HepG2 (cell line): Measurements from ENCODE around the gene TMEM141. TPM values are rescaled to one million over a fixed set of nuclear protein-coding genes. Genes with fewer than 3 reads are reported as not detected.

Source experiments
- ARNT2 ChIP-seq: sonication (generic); formaldehyde crosslinking; IDR thresholded peaks from 2 replicates; pipeline ENCODE4 v1.8.0; 2022; ENCODE audit warnings: mild to moderate bottlenecking, low read depth, missing genetic modification reagents, moderate library complexity
- DMAP1 ChIP-seq: IDR thresholded peaks from 2 replicates; pipeline ENCODE4 v1.6.1; 2016
- DR1 ChIP-seq: sonication (generic); formaldehyde crosslinking; IDR thresholded peaks from 2 replicates; pipeline ENCODE4 v1.8.0; 2021; ENCODE audit warnings: mild to moderate bottlenecking, missing genetic modification reagents, inconsistent platforms
- GATA4 ChIP-seq: sonication (generic); IDR thresholded peaks from 2 replicates; pipeline ENCODE4 v1.6.1; 2016; ENCODE audit warnings: antibody characterized with exemption, low read depth, borderline replicate concordance
- IRX3 ChIP-seq: sonication (generic); formaldehyde crosslinking; IDR thresholded peaks from 2 replicates; pipeline ENCODE4 v1.8.1; 2023; ENCODE audit warnings: mild to moderate bottlenecking, low read depth, missing genetic modification reagents, borderline replicate concordance
- MED1 ChIP-seq: sonication (generic); formaldehyde crosslinking; IDR thresholded peaks from 2 replicates; pipeline ENCODE4 v1.4.0; 2020; ENCODE audit warnings: missing genetic modification reagents
- RBM22 ChIP-seq: fragments of 200-400 bp; formaldehyde crosslinking; optimal IDR thresholded peaks from 2 replicates; pipeline ENCODE3; 2017; ENCODE audit warnings: mild to moderate bottlenecking, low read length, moderate library complexity
- TEAD3 ChIP-seq: optimal IDR thresholded peaks from 2 replicates; pipeline ENCODE3; 2016; ENCODE audit warnings: borderline replicate concordance
- ZBTB42 ChIP-seq: sonication (generic); formaldehyde crosslinking; IDR thresholded peaks from 2 replicates; pipeline ENCODE4 v1.5.0; 2020; ENCODE audit warnings: mild to moderate bottlenecking, missing genetic modification reagents
- ZNF460 ChIP-seq: sonication (generic); formaldehyde crosslinking; IDR thresholded peaks from 2 replicates; pipeline ENCODE4 v1.5.1; 2020; ENCODE audit warnings: missing genetic modification reagents, mild to moderate bottlenecking, borderline replicate concordance
- ZNF484 ChIP-seq: sonication (generic); formaldehyde crosslinking; IDR thresholded peaks from 2 replicates; pipeline ENCODE4 v1.5.1; 2020; ENCODE audit warnings: mild to moderate bottlenecking, low read depth, missing genetic modification reagents, borderline replicate concordance
- ZNF556 ChIP-seq: sonication (generic); formaldehyde crosslinking; IDR thresholded peaks from 2 replicates; pipeline ENCODE4 v1.4.0; 2020; ENCODE audit warnings: mild to moderate bottlenecking, missing genetic modification reagents, borderline replicate concordance
- ZNF777 ChIP-seq: sonication (generic); formaldehyde crosslinking; IDR thresholded peaks from 2 replicates; pipeline ENCODE4 v1.4.0; 2020; ENCODE audit warnings: missing genetic modification reagents
- ZNF839 ChIP-seq: sonication (generic); formaldehyde crosslinking; IDR thresholded peaks from 2 replicates; pipeline ENCODE4 v1.4.0; 2020; ENCODE audit warnings: missing genetic modification reagents, mild to moderate bottlenecking, borderline replicate concordance
- ZSCAN31 ChIP-seq: sonication (generic); formaldehyde crosslinking; IDR thresholded peaks from 2 replicates; pipeline ENCODE4 v1.5.0; 2020; ENCODE audit warnings: low read depth, mild to moderate bottlenecking, missing genetic modification reagents
- polyA plus RNA-seq, 8 experiments: library from polyadenylated mRNA; depleted of rRNA in 3 of 8; stranded (reverse) in 7 of 8; unstranded in 1 of 8; fragments of >200 nt; fragmentation: Illumina TruSeq in 4 of 8; extraction: Trizol in 4 of 8; gene quantifications; 2 replicates each; pipeline versions ENCODE4 v1.2.1 to v1.2.3, GENCODE V29; 2011 to 2016; ENCODE audit warnings: low read depth in 4 of 8, missing spikeins in 1 of 8, mixed read lengths in 1 of 8; ENCODE audit not compliant: insufficient read depth in 1 of 8
- total RNA-seq, 5 experiments: library from RNA; depleted of rRNA; stranded (reverse); fragments of >200 nt; fragmentation: Illumina TruSeq; extraction: Trizol; gene quantifications; 2 replicates each; pipeline ENCODE4 v1.2.3, GENCODE V29; 2016; ENCODE audit warnings: low read depth in 1 of 5
- TF ChIP-seq, protein P1 (sequence below): sonication (generic); formaldehyde crosslinking; IDR thresholded peaks from 2 replicates; pipeline ENCODE4 v1.5.1; 2020; ENCODE audit warnings: mild to moderate bottlenecking, missing genetic modification reagents, borderline replicate concordance
- TF ChIP-seq, protein P2 (sequence below): sonication (generic); formaldehyde crosslinking; IDR thresholded peaks from 2 replicates; pipeline ENCODE4 v1.5.1; 2020; ENCODE audit warnings: missing genetic modification reagents, mild to moderate bottlenecking, borderline replicate concordance
- TF ChIP-seq, protein P3 (sequence below), 2 experiments: sonication (generic) in 1 of 2; formaldehyde crosslinking in 1 of 2; IDR thresholded peaks; 2 replicates each; pipeline versions ENCODE4 v1.4.0 to v1.6.1; 2018 to 2020; ENCODE audit warnings: missing genetic modification reagents in 2 of 2, borderline replicate concordance in 1 of 2, low read depth in 1 of 2, mild to moderate bottlenecking in 1 of 2, missing biosample characterization in 1 of 2

TMEM141 gene
- total and polyA plus RNA-seq, 2 of the 13 experiments (the other 11 are each of a cell fraction or from before 2014, with no cell fraction given), result 81.0 to 202 TPM

DNA sequence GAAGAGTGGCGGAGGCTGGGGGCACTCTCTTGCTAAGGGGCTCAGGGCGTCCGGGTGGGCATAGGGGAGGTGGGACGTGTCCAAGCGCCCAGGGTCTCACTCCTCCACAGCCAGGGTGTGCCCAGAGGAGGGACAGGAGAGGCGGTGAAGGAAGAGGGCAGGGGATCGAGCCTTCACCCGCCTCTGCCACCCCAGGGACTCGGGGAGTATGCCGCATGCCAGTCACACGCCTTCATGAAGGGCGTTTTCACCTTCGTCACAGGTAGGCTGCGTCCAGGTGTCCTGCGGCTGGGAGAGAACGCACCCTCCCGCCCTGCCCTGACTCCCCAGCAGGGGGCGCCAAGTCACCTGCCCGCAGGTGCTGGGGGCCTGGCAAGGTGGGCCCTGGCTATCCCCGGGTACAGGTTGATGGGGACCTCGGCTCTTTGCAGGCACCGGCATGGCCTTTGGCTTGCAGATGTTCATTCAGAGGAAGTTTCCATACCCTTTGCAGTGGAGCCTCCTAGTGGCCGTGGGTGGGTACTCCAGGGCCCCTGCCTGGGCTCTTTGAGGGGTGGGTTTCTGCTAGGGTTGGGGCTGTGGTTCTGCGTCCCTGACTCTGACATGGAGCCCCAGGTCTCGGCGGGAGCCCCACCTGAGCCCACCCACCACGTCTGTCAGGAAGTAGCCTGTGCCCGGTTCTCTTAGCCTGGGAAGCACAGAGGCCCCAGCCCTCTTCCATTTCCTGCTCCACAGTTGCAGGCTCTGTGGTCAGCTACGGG is 552 bp downstream of the TMEM141 start (continued):
- TF ChIP-seq ZNF460 (no peak), ARNT2 (CRISPR knock-in tag) (peak; percentile 86; the same call in 1 of the 2 replicates), ZNF556 (no peak), ZNF777 (CRISPR knock-in tag) (peak; percentile 58; the same call in 1 of the 2 replicates), ZNF484 (no peak), IRX3 (CRISPR knock-in tag) (no peak), ZSCAN31 (no peak), GATA4 (no peak), MED1 (CRISPR knock-in tag) (no peak; the same call in 1 of the 2 replicates), RBM22 (peak; percentile 76), DR1 (CRISPR knock-in tag) (no peak), ZBTB42 (CRISPR knock-in tag) (0 out of 2 replicates have a peak, but pooled peaks have one; percentile 24), DMAP1 (CRISPR knock-in tag) (no peak), TEAD3 (CRISPR knock-in tag) (no peak), ZNF839 (CRISPR knock-in tag) (peak; percentile 60; the same call in 1 of the 2 replicates)
- TF ChIP-seq, protein P1, sequence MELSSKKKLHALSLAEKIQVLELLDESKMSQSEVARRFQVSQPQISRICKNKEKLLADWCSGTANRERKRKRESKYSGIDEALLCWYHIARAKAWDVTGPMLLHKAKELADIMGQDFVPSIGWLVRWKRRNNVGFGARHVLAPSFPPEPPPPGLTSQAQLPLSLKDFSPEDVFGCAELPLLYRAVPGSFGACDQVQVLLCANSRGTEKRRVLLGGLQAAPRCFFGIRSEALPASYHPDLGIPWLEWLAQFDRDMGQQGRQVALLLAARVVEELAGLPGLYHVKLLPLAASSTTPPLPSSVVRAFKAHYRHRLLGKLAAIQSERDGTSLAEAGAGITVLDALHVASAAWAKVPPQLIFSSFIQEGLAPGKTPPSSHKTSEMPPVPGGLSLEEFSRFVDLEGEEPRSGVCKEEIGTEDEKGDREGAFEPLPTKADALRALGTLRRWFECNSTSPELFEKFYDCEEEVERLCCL (CRISPR knock-in tag), result 0 out of 2 replicates have a peak, but pooled peaks have one; percentile 61
- TF ChIP-seq, protein P2, sequence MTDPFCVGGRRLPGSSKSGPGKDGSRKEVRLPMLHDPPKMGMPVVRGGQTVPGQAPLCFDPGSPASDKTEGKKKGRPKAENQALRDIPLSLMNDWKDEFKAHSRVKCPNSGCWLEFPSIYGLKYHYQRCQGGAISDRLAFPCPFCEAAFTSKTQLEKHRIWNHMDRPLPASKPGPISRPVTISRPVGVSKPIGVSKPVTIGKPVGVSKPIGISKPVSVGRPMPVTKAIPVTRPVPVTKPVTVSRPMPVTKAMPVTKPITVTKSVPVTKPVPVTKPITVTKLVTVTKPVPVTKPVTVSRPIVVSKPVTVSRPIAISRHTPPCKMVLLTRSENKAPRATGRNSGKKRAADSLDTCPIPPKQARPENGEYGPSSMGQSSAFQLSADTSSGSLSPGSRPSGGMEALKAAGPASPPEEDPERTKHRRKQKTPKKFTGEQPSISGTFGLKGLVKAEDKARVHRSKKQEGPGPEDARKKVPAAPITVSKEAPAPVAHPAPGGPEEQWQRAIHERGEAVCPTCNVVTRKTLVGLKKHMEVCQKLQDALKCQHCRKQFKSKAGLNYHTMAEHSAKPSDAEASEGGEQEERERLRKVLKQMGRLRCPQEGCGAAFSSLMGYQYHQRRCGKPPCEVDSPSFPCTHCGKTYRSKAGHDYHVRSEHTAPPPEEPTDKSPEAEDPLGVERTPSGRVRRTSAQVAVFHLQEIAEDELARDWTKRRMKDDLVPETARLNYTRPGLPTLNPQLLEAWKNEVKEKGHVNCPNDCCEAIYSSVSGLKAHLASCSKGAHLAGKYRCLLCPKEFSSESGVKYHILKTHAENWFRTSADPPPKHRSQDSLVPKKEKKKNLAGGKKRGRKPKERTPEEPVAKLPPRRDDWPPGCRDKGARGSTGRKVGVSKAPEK (CRISPR knock-in tag), result no peak
- TF ChIP-seq, protein P3, sequence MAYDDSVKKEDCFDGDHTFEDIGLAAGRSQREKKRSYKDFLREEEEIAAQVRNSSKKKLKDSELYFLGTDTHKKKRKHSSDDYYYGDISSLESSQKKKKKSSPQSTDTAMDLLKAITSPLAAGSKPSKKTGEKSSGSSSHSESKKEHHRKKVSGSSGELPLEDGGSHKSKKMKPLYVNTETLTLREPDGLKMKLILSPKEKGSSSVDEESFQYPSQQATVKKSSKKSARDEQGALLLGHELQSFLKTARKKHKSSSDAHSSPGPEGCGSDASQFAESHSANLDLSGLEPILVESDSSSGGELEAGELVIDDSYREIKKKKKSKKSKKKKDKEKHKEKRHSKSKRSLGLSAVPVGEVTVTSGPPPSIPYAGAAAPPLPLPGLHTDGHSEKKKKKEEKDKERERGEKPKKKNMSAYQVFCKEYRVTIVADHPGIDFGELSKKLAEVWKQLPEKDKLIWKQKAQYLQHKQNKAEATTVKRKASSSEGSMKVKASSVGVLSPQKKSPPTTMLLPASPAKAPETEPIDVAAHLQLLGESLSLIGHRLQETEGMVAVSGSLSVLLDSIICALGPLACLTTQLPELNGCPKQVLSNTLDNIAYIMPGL (CRISPR knock-in tag; IDR thresholded peaks at IDR 0.05; ENCODE audit: borderline replicate concordance in 1 of 2, low read depth in 1 of 2), result peak; percentile 94 to 97
